ENCODE measurements around the gene EVI5L. TPM values are rescaled to one million over a fixed set of nuclear protein-coding genes. Genes with fewer than 3 reads are reported as not detected.

Gene EVI5L
- polyA plus RNA-seq, 1 of the 3 experiments (the other 2 are of a cell fraction) = 9.7 TPM

DNA sequence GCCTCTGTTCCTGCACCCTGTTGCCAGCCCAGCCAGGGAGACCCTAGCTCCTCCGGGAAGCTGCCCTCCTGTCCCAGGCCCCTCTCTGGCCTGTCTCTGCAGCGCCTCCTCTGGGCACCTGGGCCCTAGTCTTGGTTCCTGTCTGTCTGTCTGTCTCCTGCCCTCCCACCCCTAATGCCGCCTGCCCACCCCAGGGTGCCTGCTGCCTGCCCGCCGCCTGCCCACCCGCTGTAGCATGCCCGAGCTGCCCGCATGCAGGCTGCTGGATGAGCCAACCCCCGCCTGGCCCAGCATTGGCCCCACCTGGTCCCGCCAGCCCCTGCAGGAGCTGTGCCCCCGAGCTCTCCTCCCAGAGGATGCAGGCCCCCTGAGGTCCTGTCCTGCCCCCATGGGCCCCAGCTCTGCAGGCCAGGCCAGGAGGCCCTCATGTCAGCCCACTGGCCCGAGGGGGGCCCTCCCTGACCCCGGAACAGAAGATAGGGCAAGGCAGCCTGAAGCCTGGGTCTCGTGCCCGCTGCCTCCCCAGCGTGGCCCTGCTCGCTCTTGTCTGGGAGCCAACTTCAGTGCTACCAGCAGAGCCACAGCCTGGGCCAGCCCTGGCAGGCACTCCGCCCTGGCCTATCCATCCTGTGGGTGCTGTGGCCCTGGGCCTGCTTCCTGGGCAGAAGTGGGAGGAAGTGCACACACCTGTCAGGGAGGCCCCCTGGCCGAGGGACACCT, 78.9 kb downstream of the EVI5L start:
- CTCF ChIA-PET = interaction anchor here (1.3 to 1.7 kb wide), 3 partner anchors 9 to 56 kb away, joined by 3 to 5 read pairs (median 4); partner anchors contain the start of gene LRRC8E
- Histone ChIP-seq H3K79me2 (ENCODE audit: insufficient read depth) (peaks cover 43% of the 10 kb centered on the region), H3K27ac (ENCODE audit: low read depth in 2 of 2, low read length in 1 of 2) (no peak overlapping the region; a peak in 1 of 4 replicates), H3K9me3 (no peaks in the 10 kb centered on the region), H3K4me3 (ENCODE audit: low read depth in 2 of 2, low read length in 1 of 2) (no peak overlapping the region), H3K36me3 (replicated peaks in 1 of 2; ENCODE audit: control insufficient read depth in 1 of 2, insufficient read depth in 2 of 2, low read length in 1 of 2) (peaks cover 3 to 35% of the 10 kb centered on the region in 2 experiments), H3K9me2 (no peaks in the 10 kb centered on the region), H3K4me1 (ENCODE audit: control insufficient read depth in 1 of 2, insufficient read depth in 2 of 2, low read depth in 1 of 2, low read length in 1 of 2) (peaks cover 0 to 12% of the 10 kb centered on the region in 2 experiments; a peak in 2 of 4 replicates), H3K4me2 (no peak overlapping the region), H3F3A (replicated peaks; ENCODE audit: insufficient read depth) (peaks cover 6% of the 10 kb centered on the region), H3K9ac (no peak overlapping the region), H4K20me1 (ENCODE audit: insufficient read depth) (peaks cover 36% of the 10 kb centered on the region), H3K27me3 (ENCODE audit: insufficient read depth) (no peaks in the 10 kb centered on the region), H2AFZ (ENCODE audit: low read depth) (no peak overlapping the region)
- no peak for DNase-seq
- no peak for TF ChIP-seq TCF12 (IDR thresholded peaks at IDR 0.05)
- no peak for TF ChIP-seq NFIC (IDR thresholded peaks at IDR 0.05; ENCODE audit: borderline replicate concordance)
- TF ChIP-seq CHD2 (IDR thresholded peaks at IDR 0.05; ENCODE audit: low read length, partially characterized antibody) = no peak
- no peak for TF ChIP-seq JUND (IDR thresholded peaks at IDR 0.05)
- no peak for TF ChIP-seq MXI1 (IDR thresholded peaks at IDR 0.05; ENCODE audit: low read depth, low read length)
- TF ChIP-seq POLR2AphosphoS5 (IDR thresholded peaks at IDR 0.05; ENCODE audit: low read depth, low read length) = no peak
- TF ChIP-seq EP300 (IDR thresholded peaks at IDR 0.05; ENCODE audit: borderline replicate concordance in 1 of 2, low read depth in 1 of 2, low read length in 1 of 2) = no peak
- no peak for TF ChIP-seq CTCF (IDR thresholded peaks at IDR 0.05)
- TF ChIP-seq REST (IDR thresholded peaks at IDR 0.05; ENCODE audit: low read depth, low read length) = no peak
- no peak for TF ChIP-seq MEF2A (IDR thresholded peaks at IDR 0.05; ENCODE audit: borderline replicate concordance, low read depth)
- WGBS (ENCODE audit: low lambda C conversion rate) = 98% methylated on average over 11 of the region's 19 CpGs
- POLR2A ChIA-PET = no interaction called here
